GM12891 (cell line): ENCODE measurements around the gene MARCHF3.

ENCODE experiments used
- POLR2A ChIP-seq: IDR thresholded peaks from 2 replicates; pipeline ENCODE4 v1.6.1; 2011; ENCODE audit warnings: low read depth, low read length, control low read depth
- POLR2AphosphoS5 ChIP-seq: IDR thresholded peaks from 2 replicates; pipeline ENCODE4 v1.6.1; 2011; ENCODE audit warnings: low read depth, low read length, control low read depth
- POU2F2 ChIP-seq: IDR thresholded peaks from 2 replicates; pipeline ENCODE4 v1.6.1; 2011; ENCODE audit warnings: low read depth, mild to moderate bottlenecking, control low read depth, low read length, moderate library complexity
- SPI1 ChIP-seq: IDR thresholded peaks from 2 replicates; pipeline ENCODE4 v1.6.1; 2011; ENCODE audit warnings: low read depth, low read length, control low read depth

- TF ChIP-seq POLR2A: no peak
- no peak for TF ChIP-seq POLR2AphosphoS5
- no peak for TF ChIP-seq SPI1
- no peak for TF ChIP-seq POU2F2
Observed at GRCh38 chr5:126900796-126901195, 129.6 kb downstream of the MARCHF3 start.
